ENCODE measurements around the gene GPI. TPM values are rescaled to one million over a fixed set of nuclear protein-coding genes. Genes with fewer than 3 reads are reported as not detected.

GPI gene
- total RNA-seq, 3 donors from 2014 or later (not counting 1 experiment from before 2014, with no cell fraction given), result 98.5 to 132 (median 104) TPM

- Histone ChIP-seq H3K4me3 (ENCODE audit: low read length) (no peak overlapping the region), H3K4me1 (ENCODE audit: control insufficient read depth, insufficient read depth, low read length) (no peaks in the 10 kb centered on the region), H3K9me3 (ENCODE audit: control insufficient read depth, insufficient read depth, low read length) (no peaks in the 10 kb centered on the region), H3K36me3 (ENCODE audit: control insufficient read depth, insufficient read depth, low read length) (peaks cover 46% of the 10 kb centered on the region), H3K27me3 (ENCODE audit: control insufficient read depth, insufficient read depth, low read length) (no peaks in the 10 kb centered on the region), H3K27ac (ENCODE audit: low read length) (no peak overlapping the region)
- TF ChIP-seq, protein P1, sequence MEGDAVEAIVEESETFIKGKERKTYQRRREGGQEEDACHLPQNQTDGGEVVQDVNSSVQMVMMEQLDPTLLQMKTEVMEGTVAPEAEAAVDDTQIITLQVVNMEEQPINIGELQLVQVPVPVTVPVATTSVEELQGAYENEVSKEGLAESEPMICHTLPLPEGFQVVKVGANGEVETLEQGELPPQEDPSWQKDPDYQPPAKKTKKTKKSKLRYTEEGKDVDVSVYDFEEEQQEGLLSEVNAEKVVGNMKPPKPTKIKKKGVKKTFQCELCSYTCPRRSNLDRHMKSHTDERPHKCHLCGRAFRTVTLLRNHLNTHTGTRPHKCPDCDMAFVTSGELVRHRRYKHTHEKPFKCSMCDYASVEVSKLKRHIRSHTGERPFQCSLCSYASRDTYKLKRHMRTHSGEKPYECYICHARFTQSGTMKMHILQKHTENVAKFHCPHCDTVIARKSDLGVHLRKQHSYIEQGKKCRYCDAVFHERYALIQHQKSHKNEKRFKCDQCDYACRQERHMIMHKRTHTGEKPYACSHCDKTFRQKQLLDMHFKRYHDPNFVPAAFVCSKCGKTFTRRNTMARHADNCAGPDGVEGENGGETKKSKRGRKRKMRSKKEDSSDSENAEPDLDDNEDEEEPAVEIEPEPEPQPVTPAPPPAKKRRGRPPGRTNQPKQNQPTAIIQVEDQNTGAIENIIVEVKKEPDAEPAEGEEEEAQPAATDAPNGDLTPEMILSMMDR (IDR thresholded peaks at IDR 0.05), result no peak
- Mint-ChIP-seq H3K27me3 (ENCODE audit: low read depth in 2 of 2) (no peaks in the 10 kb centered on the region), H3K36me3 (no peaks in the 10 kb centered on the region), H3K4me1 (no peaks in the 10 kb centered on the region), H3K9me3 (no peaks in the 10 kb centered on the region), H3K4me3 (no peak overlapping the region), H3K27ac (no peak overlapping the region)
- ATAC-seq (no peak), DNase-seq (no peak)
- intact Hi-C loops (cut with micrococcal nuclease), result no loop called here
These were observed 26.8 kb downstream of the GPI start for GRCh38 chr19:34391813-34392212.

GRCh38 chr19:34393031-34393430 lies 28.0 kb downstream of the GPI start:
- H3K27me3 Mint-ChIP-seq (ENCODE audit: low read depth in 2 of 2), result no peaks in the 10 kb centered on the region
- H3K9me3 ChIP-seq (ENCODE audit: control insufficient read depth, insufficient read depth, low read length), result no peaks in the 10 kb centered on the region
- no peaks in the 10 kb centered on the region for H3K36me3 Mint-ChIP-seq
- no peak for DNase-seq
- no peaks in the 10 kb centered on the region for H3K4me1 Mint-ChIP-seq
- intact Hi-C loops (cut with micrococcal nuclease), result no loop called here
- WGBS (ENCODE audit: insufficient coverage), result 93% methylated on average over 11 of the region's 11 CpGs
- TF ChIP-seq, protein P1 (IDR thresholded peaks at IDR 0.05), result no peak
- peaks cover 49% of the 10 kb centered on the region for H3K36me3 ChIP-seq (ENCODE audit: control insufficient read depth, insufficient read depth, low read length)
- ATAC-seq, result no peak
- no peaks in the 10 kb centered on the region for H3K9me3 Mint-ChIP-seq
- no peak overlapping the region for H3K4me3 ChIP-seq (ENCODE audit: low read length)
- H3K4me3 Mint-ChIP-seq, result no peak overlapping the region
- no peak overlapping the region for H3K27ac ChIP-seq (ENCODE audit: low read length)
- no peak overlapping the region for H3K27ac Mint-ChIP-seq
- H3K27me3 ChIP-seq (ENCODE audit: control insufficient read depth, insufficient read depth, low read length), result no peaks in the 10 kb centered on the region
- no peaks in the 10 kb centered on the region for H3K4me1 ChIP-seq (ENCODE audit: control insufficient read depth, insufficient read depth, low read length)

- no peaks in the 10 kb centered on the region for H3K36me3 Mint-ChIP-seq
- Histone ChIP-seq H3K27me3 (ENCODE audit: control insufficient read depth, insufficient read depth, low read length) (no peaks in the 10 kb centered on the region), H3K36me3 (ENCODE audit: control insufficient read depth, insufficient read depth, low read length) (peaks cover 49% of the 10 kb centered on the region), H3K4me3 (ENCODE audit: low read length) (no peak overlapping the region), H3K27ac (ENCODE audit: low read length) (no peak overlapping the region), H3K9me3 (ENCODE audit: control insufficient read depth, insufficient read depth, low read length) (no peaks in the 10 kb centered on the region), H3K4me1 (ENCODE audit: control insufficient read depth, insufficient read depth, low read length) (no peaks in the 10 kb centered on the region)
- TF ChIP-seq, protein P1 (IDR thresholded peaks at IDR 0.05), result no peak
- DNase-seq (no peak), ATAC-seq (no peak)
- H3K27ac Mint-ChIP-seq, result no peak overlapping the region
- H3K9me3 Mint-ChIP-seq, result no peaks in the 10 kb centered on the region
- no peaks in the 10 kb centered on the region for H3K4me1 Mint-ChIP-seq
- WGBS (ENCODE audit: insufficient coverage), result 93% methylated on average over 14 of the region's 14 CpGs
- no peak overlapping the region for H3K4me3 Mint-ChIP-seq
- no peaks in the 10 kb centered on the region for H3K27me3 Mint-ChIP-seq (ENCODE audit: low read depth in 2 of 2)
- intact Hi-C loops (cut with micrococcal nuclease), result no loop called here
These were observed 28.6 kb downstream of the GPI start for GRCh38 chr19:34393629-34394028.

DNA sequence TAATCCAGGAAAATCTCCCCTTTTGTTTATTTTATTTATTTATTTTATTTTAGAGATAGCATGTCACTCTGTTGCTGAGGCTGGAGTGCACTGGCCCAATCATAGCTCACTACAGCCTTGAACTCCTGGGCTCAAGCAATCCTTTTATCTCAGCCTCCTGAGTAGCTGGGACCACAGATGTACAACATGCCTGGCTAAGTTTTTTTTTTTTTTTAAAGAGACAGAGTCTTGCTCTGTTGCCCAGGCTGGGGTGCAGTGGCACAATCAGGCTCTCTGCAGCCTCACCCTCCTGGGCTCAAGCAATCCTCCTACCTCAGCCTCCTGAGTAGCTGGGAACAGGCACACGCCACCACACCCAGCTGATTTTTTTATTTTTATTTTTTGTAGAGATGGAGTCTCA lies 32.9 kb downstream of the GPI start:
- Mint-ChIP-seq H3K4me3 (no peak overlapping the region), H3K9me3 (no peaks in the 10 kb centered on the region), H3K27ac (no peak overlapping the region), H3K36me3 (no peaks in the 10 kb centered on the region), H3K4me1 (no peaks in the 10 kb centered on the region), H3K27me3 (ENCODE audit: low read depth in 2 of 2) (no peaks in the 10 kb centered on the region)
- TF ChIP-seq, protein P1 (IDR thresholded peaks at IDR 0.05), result no peak
- Histone ChIP-seq H3K27ac (ENCODE audit: low read length) (no peak overlapping the region), H3K9me3 (ENCODE audit: control insufficient read depth, insufficient read depth, low read length) (no peaks in the 10 kb centered on the region), H3K4me3 (ENCODE audit: low read length) (no peak overlapping the region), H3K4me1 (ENCODE audit: control insufficient read depth, insufficient read depth, low read length) (no peaks in the 10 kb centered on the region), H3K27me3 (ENCODE audit: control insufficient read depth, insufficient read depth, low read length) (no peaks in the 10 kb centered on the region), H3K36me3 (ENCODE audit: control insufficient read depth, insufficient read depth, low read length) (peaks cover 40% of the 10 kb centered on the region)
- DNase-seq (no peak), ATAC-seq (no peak)
- WGBS (ENCODE audit: insufficient coverage), result 100% methylated on average over 1 of the region's 1 CpG
- intact Hi-C loops (cut with micrococcal nuclease), result no loop called here

Measured in natural killer cell (primary cell).